Peyer's patch (tissue), 4 donors: ENCODE measurements around the gene CAND2.

ENCODE experiments used
- POLR2A ChIP-seq, 2 donors: fragments of 450-650 bp; IDR thresholded peaks; one replicate each; pipeline ENCODE4 v1.5.1; 2017; ENCODE audit warnings: antibody characterized with exemption in 2 of 2, mild to moderate bottlenecking in 2 of 2, moderate library complexity in 2 of 2
- TF ChIP-seq, protein P1 (sequence below), 6 experiments: fragments of 450-650 bp in 4 of 6; fragments of 200-600 bp in 2 of 6; sonication (generic) in 1 of 6; IDR thresholded peaks; one replicate each; pipeline ENCODE4 v1.5.1; 2017 to 2019; ENCODE audit warnings: antibody characterized with exemption in 6 of 6, mild to moderate bottlenecking in 3 of 6, moderate library complexity in 1 of 6

GRCh38 chr3:12775226-12775625 lies 21.3 kb upstream of the CAND2 start:
- TF ChIP-seq, protein P1, sequence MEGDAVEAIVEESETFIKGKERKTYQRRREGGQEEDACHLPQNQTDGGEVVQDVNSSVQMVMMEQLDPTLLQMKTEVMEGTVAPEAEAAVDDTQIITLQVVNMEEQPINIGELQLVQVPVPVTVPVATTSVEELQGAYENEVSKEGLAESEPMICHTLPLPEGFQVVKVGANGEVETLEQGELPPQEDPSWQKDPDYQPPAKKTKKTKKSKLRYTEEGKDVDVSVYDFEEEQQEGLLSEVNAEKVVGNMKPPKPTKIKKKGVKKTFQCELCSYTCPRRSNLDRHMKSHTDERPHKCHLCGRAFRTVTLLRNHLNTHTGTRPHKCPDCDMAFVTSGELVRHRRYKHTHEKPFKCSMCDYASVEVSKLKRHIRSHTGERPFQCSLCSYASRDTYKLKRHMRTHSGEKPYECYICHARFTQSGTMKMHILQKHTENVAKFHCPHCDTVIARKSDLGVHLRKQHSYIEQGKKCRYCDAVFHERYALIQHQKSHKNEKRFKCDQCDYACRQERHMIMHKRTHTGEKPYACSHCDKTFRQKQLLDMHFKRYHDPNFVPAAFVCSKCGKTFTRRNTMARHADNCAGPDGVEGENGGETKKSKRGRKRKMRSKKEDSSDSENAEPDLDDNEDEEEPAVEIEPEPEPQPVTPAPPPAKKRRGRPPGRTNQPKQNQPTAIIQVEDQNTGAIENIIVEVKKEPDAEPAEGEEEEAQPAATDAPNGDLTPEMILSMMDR (IDR thresholded peaks at IDR 0.05), result no peak
- no peak for TF ChIP-seq POLR2A (IDR thresholded peaks at IDR 0.05)
